ENCODE measurements around the gene CYP24A1. TPM values are rescaled to one million over a fixed set of nuclear protein-coding genes. Genes with fewer than 3 reads are reported as not detected.

The CYP24A1 gene
- total and polyA plus RNA-seq, 2 of the 13 experiments (the other 11 are each of a cell fraction or from before 2014, with no cell fraction given), result 9.4 to 32.7 TPM

- TF ChIP-seq PAXIP1 (CRISPR knock-in tag; conservative IDR thresholded peaks at IDR 0.05) (peak; percentile 100), ZSCAN12 (CRISPR knock-in tag; IDR thresholded peaks at IDR 0.05) (peak; percentile 23; the same call in 1 of the 2 replicates), KLF15 (CRISPR knock-in tag; IDR thresholded peaks at IDR 0.05; ENCODE audit: borderline replicate concordance) (no peak), ZNF264 (CRISPR knock-in tag; IDR thresholded peaks at IDR 0.05) (peak; percentile 59; the same call in 1 of the 2 replicates), NPAS2 (CRISPR knock-in tag; IDR thresholded peaks at IDR 0.05; ENCODE audit: borderline replicate concordance) (no peak), MAFG (CRISPR knock-in tag; IDR thresholded peaks at IDR 0.05) (no peak), ZNF253 (CRISPR knock-in tag; IDR thresholded peaks at IDR 0.05; ENCODE audit: borderline replicate concordance) (no peak; the same call in 1 of the 2 replicates), EZH2 (conservative IDR thresholded peaks at IDR 0.05; ENCODE audit: low read depth, low read length) (no peak), PCBP1 (IDR thresholded peaks at IDR 0.05; ENCODE audit: borderline replicate concordance, low read depth, low read length) (no peak), HOXD1 (CRISPR knock-in tag; IDR thresholded peaks at IDR 0.05) (no peak), IRF9 (CRISPR knock-in tag; IDR thresholded peaks at IDR 0.05; ENCODE audit: borderline replicate concordance) (peak; percentile 79; the same call in 1 of the 2 replicates), RBAK (CRISPR knock-in tag; IDR thresholded peaks at IDR 0.05) (peak; percentile 69; the same call in 1 of the 2 replicates), ATF3 (CRISPR knock-in tag; IDR thresholded peaks at IDR 0.05) (peak; percentile 56), ZBTB46 (CRISPR knock-in tag; IDR thresholded peaks at IDR 0.05; ENCODE audit: borderline replicate concordance) (no peak; the same call in 1 of the 2 replicates), RNF219 (CRISPR knock-in tag; IDR thresholded peaks at IDR 0.05) (no peak), CEBPG (CRISPR knock-in tag; IDR thresholded peaks at IDR 0.05) (peak; percentile 69), HNF1B (CRISPR knock-in tag; IDR thresholded peaks at IDR 0.05) (peak; percentile 100), ZZZ3 (CRISPR knock-in tag; IDR thresholded peaks at IDR 0.05; ENCODE audit: borderline replicate concordance) (no peak)
Observed at GRCh38 chr20:54107600-54108325, 66.0 kb downstream of the CYP24A1 start (continued).
